Uterus (tissue), 4 donors: ENCODE measurements around the gene CHST15. TPM values are rescaled to one million over a fixed set of nuclear protein-coding genes. Genes with fewer than 3 reads are reported as not detected.

Experiments
- DNase-seq, 2 donors: peaks; one replicate each; pipeline ENCODE4 v3.0.0-alpha.2; 2019 to 2020
- H3K27ac ChIP-seq, 2 donors: fragments of 200-600 bp; sonication (generic); 1 replicate in 1 of 2; 2 replicates in 1 of 2; pipeline ENCODE4 v1.5.1; 2016 to 2018
- H3K27me3 ChIP-seq, 2 donors: fragments of 200-600 bp; sonication (generic); one replicate each; pipeline ENCODE4 v1.5.1; 2018 to 2019; ENCODE audit warnings: control low read depth in 1 of 2
- H3K36me3 ChIP-seq, 2 donors: fragments of 200-600 bp; sonication (generic); one replicate each; pipeline ENCODE4 v1.5.1; 2019; ENCODE audit warnings: control low read depth in 1 of 2
- H3K4me1 ChIP-seq, 2 donors: fragments of 200-600 bp; sonication (generic); one replicate each; pipeline ENCODE4 v1.5.1; 2018 to 2019; ENCODE audit warnings: control low read depth in 1 of 2
- H3K4me3 ChIP-seq, 2 donors: fragments of 200-600 bp; sonication (generic); 1 replicate in 1 of 2; 2 replicates in 1 of 2; pipeline ENCODE4 v1.5.1; 2018 to 2019; ENCODE audit warnings: mild to moderate bottlenecking in 1 of 2
- H3K9me3 ChIP-seq, 2 donors: fragments of 200-600 bp; sonication (generic); one replicate each; pipeline ENCODE4 v1.5.1; 2019; ENCODE audit warnings: control low read depth in 1 of 2
- POLR2A ChIP-seq, 2 donors: fragments of 450-650 bp; IDR thresholded peaks; one replicate each; pipeline ENCODE4 v1.6.1; 2016; ENCODE audit warnings: antibody characterized with exemption in 2 of 2, mild to moderate bottlenecking in 1 of 2, moderate library complexity in 1 of 2
- intact Hi-C: fragments of 100-400 bp; cut with DNase I; formaldehyde crosslinking; loops from one replicate; pipeline ENCODE4 v1.15.1; 2023; ENCODE audit warnings: low total_unique reads
- total RNA-seq, 4 donors: library from RNA; depleted of rRNA in 3 of 4; stranded (reverse); fragments of >200 nt in 3 of 4; gene quantifications; one replicate each; pipeline versions ENCODE4 v1.1.0 to v1.2.4, GENCODE V29; 2014 to 2023
- TF ChIP-seq, protein P1 (sequence below), 4 experiments: fragments of 200-600 bp in 2 of 4; fragments of 450-650 bp in 2 of 4; sonication (generic) in 2 of 4; IDR thresholded peaks; one replicate each; pipeline ENCODE4 v1.5.1; 2016 to 2019; ENCODE audit warnings: antibody characterized with exemption in 4 of 4, mild to moderate bottlenecking in 2 of 4, moderate library complexity in 1 of 4
- donor health status: DM: yes; HTN: yes; CAD: no.

The CHST15 gene
- total RNA-seq, 4 donors from 2014 or later = 9.7 to 28.5 (median 17.8) TPM

DNA sequence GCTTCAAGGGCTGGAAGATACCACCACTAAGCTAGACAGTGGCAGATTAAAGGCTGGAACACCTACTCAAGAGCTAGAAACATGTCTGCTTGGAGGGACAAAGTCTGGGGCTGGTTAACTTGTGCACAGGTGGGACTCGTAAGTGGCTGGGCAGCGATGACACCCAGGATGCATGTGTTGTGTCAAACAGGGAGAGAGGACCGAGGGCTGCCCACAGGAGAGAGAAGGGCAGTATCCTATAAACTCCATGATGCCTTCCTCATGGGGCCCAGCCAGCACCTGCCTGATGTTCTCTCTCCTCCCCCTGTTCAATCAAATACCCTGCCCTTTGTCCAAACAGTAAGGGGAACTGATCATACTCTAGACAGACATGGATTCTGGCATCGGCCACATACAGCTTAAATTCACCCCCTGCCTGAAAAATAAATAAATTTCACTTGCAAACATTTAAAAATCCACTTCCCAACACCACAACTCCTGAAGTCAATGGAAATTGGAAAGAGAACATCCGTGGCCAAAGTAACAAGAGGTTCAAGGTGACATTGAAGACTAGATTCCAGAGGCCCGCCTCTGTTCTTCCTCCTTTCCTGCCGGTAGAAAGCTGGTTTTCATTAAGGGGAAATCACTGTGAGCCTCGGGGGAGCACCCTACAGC, 50.6 kb downstream of the CHST15 start:
- Histone ChIP-seq H3K9me3 (no peaks in the 10 kb centered on the region), H3K36me3 (no peaks in the 10 kb centered on the region), H3K27me3 (no peaks in the 10 kb centered on the region), H3K27ac (no peak overlapping the region), H3K4me1 (no peaks in the 10 kb centered on the region), H3K4me3 (no peak overlapping the region)
- no peak for DNase-seq
- intact Hi-C loops = no loop called here
- TF ChIP-seq POLR2A (IDR thresholded peaks at IDR 0.05) = no peak
- TF ChIP-seq, protein P1, sequence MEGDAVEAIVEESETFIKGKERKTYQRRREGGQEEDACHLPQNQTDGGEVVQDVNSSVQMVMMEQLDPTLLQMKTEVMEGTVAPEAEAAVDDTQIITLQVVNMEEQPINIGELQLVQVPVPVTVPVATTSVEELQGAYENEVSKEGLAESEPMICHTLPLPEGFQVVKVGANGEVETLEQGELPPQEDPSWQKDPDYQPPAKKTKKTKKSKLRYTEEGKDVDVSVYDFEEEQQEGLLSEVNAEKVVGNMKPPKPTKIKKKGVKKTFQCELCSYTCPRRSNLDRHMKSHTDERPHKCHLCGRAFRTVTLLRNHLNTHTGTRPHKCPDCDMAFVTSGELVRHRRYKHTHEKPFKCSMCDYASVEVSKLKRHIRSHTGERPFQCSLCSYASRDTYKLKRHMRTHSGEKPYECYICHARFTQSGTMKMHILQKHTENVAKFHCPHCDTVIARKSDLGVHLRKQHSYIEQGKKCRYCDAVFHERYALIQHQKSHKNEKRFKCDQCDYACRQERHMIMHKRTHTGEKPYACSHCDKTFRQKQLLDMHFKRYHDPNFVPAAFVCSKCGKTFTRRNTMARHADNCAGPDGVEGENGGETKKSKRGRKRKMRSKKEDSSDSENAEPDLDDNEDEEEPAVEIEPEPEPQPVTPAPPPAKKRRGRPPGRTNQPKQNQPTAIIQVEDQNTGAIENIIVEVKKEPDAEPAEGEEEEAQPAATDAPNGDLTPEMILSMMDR (IDR thresholded peaks at IDR 0.05) = no peak

DNA sequence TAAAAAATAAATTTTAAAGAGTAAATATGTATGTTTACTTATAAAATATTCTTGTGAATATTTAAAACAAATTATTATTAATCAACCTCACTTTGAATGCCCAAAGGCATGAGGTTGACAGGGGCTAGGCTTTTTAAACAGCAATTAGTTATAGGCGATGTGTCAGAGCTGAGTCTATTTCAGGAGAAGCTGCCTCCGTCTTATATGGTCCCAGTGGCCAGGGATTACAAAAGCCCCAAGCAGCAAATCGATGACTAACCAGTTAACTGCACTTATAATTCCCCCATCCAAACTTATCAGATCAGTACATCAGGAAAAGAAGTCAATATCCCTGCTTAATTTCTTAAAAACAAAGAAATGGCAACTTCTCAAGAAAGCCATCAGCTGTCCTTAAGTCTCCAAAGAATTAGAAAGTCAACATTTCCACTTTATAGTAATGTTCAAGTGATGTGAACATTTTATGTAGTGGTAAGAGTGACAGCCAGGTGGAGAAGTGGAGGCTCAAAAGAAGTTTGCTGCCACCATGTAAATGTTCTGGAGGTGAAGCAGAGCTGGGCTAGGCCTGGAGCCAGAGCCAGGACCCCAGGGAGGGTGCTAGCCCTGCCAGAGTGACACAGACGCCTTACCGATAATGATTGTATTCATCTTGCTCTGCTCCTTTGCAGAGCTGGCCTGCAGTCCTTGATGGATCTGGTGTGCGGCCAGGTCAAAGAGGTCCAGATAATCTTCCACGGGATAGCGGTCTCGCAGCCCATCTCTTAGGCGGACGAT, 51.5 kb downstream of the CHST15 start:
- Histone ChIP-seq H3K9me3 (no peaks in the 10 kb centered on the region), H3K4me1 (no peaks in the 10 kb centered on the region), H3K27ac (no peak overlapping the region), H3K4me3 (no peak overlapping the region), H3K27me3 (no peaks in the 10 kb centered on the region), H3K36me3 (no peaks in the 10 kb centered on the region)
- DNase-seq = no peak
- no peak for TF ChIP-seq POLR2A (IDR thresholded peaks at IDR 0.05)
- TF ChIP-seq, protein P1 (IDR thresholded peaks at IDR 0.05) = no peak
- intact Hi-C loops = no loop called here

DNA sequence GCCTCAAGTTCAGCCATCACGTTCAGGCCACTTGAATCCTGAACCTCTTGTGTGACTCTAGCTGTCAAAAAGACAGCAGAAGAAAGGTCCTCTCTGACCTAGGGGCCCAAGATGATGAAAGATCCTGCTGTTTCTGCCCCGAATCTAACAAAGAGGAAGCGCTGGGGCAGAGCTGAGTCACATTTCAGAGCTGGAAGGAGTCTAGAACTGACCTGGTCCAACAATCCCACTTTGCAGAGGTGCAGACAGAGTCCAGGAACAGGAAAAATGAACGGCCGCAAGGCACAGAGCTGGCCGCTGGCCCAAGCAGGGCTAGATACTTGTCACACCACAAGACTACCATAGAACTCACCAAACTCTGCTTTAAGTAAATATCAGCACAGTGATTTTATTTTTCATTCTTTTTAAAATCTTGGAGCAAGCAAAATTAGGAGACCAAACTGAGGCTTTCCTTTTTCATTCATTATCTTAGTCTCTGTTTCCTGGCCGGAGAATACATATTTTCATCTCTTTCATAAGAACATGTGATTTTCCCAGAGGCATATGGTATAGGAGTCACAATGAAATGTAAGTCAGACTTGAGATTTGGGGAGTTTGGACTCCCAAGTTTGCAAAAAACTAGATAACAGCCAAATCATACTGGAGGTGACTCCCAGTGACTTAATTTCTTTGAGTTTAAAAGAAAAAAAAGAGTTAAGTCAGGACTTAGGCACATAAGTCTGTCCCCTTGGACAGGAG, 52.8 kb downstream of the CHST15 start:
- no peak for TF ChIP-seq POLR2A (IDR thresholded peaks at IDR 0.05)
- TF ChIP-seq, protein P1 (IDR thresholded peaks at IDR 0.05) = no peak
- no peaks in the 10 kb centered on the region for H3K36me3 ChIP-seq
- no peaks in the 10 kb centered on the region for H3K27me3 ChIP-seq
- H3K4me3 ChIP-seq = no peak overlapping the region
- intact Hi-C loops = no loop called here
- no peaks in the 10 kb centered on the region for H3K4me1 ChIP-seq
- H3K9me3 ChIP-seq = no peaks in the 10 kb centered on the region
- DNase-seq = no peak
- no peak overlapping the region for H3K27ac ChIP-seq

DNA sequence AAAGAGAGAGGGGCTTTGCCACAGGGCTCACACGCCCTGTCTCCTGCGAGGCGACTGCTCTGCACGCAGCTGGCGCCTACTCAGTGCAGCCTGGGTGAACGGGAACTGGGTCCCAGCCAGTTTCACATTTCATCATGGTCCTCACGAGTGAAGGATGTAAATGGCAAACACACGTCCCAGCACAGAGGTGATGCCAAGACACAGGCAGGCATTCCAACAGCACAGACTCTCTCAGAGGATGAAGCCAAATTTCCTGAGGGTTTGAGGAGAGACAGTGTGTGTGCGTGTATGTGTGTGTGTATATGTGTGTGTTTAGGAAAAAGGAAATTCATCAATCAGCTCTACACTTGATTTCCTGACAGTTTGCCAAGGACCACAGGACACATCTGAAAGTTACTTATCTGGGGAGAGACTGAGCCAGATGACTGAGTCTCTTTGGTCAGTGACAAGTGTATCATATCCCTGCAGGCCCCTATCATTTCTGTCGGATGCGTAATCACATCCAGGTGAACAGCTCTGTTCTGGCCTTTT, 53.9 kb downstream of the CHST15 start:
- Histone ChIP-seq H3K4me3 (no peak overlapping the region), H3K27ac (no peak overlapping the region), H3K36me3 (no peaks in the 10 kb centered on the region), H3K4me1 (no peaks in the 10 kb centered on the region), H3K27me3 (no peaks in the 10 kb centered on the region), H3K9me3 (no peaks in the 10 kb centered on the region)
- no peak for DNase-seq
- TF ChIP-seq POLR2A (IDR thresholded peaks at IDR 0.05) = no peak
- TF ChIP-seq, protein P1 (IDR thresholded peaks at IDR 0.05) = no peak
- intact Hi-C loops = no loop called here
